Measurements from ENCODE around the gene PHOX2A.
"Not testable (repeated sequence)": the region's sequence is repeated elsewhere in the genome, so short reads cannot be mapped to it uniquely, and the experiment has no call there.

Gene PHOX2A

GRCh38 chr11:72222106-72222891 lies 21.7 kb downstream of the PHOX2A start:
- peak in 1 of 2 experiments; percentile 81 for DNase-seq (ENCODE audit: low read depth in 1 of 2, low spot score in 1 of 2)
- in situ Hi-C loops (cut with HindIII; ENCODE audit: low pct_unique_long_range_greater_than_20kb, low sequenced_read_pairs): no loop called here

GRCh38 chr11:72221386-72222075 lies 22.4 kb downstream of the PHOX2A start:
- TF ChIP-seq JUND (IDR thresholded peaks at IDR 0.05; ENCODE audit: low read depth): no peak
- DNase-seq (ENCODE audit: low read depth in 1 of 2, low spot score in 1 of 2): no peak
- in situ Hi-C loops (cut with HindIII; ENCODE audit: low pct_unique_long_range_greater_than_20kb, low sequenced_read_pairs): no loop called here

More at GRCh38 chr11:72222106-72222891, 21.7 kb downstream of the PHOX2A start:
- TF ChIP-seq JUND (IDR thresholded peaks at IDR 0.05; ENCODE audit: low read depth): no peak

GRCh38 chr11:72220696-72221363 lies 23.1 kb downstream of the PHOX2A start:
- no peak for DNase-seq (ENCODE audit: low read depth in 1 of 2, low spot score in 1 of 2)
- TF ChIP-seq JUND (IDR thresholded peaks at IDR 0.05; ENCODE audit: low read depth): no peak
- in situ Hi-C loops (cut with HindIII; ENCODE audit: low pct_unique_long_range_greater_than_20kb, low sequenced_read_pairs): no loop called here

DNA sequence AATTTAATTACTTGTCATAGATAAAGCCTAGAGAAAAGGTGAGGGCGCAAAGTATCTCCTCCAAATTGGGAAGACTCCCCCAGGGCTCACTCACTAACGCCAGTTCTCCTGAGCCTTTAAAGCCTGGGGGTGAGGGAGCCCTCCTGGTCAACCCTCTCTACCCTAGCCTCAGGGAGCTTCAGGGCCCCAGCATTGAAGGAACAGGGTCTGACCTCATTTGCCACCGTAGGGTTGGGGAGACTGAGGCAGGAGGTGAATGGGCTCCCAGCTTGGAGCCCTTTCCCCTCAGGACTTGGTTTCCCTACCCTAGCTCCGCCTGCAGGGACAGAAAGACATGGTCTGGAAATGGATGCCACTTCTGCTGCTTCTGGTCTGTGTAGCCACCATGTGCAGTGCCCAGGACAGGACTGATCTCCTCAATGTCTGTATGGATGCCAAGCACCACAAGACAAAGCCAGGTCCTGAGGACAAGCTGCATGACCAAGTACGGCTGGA lies 25.7 kb downstream of the PHOX2A start:
- in situ Hi-C loops (cut with HindIII; ENCODE audit: low pct_unique_long_range_greater_than_20kb, low sequenced_read_pairs): no loop called here
- TF ChIP-seq JUND (IDR thresholded peaks at IDR 0.05; ENCODE audit: low read depth): no peak

GRCh38 chr11:72217841-72218240 lies 26.1 kb downstream of the PHOX2A start:
- no peak for DNase-seq (ENCODE audit: low read depth in 1 of 2, low spot score in 1 of 2)
- no peak for TF ChIP-seq JUND (IDR thresholded peaks at IDR 0.05; ENCODE audit: low read depth)
- in situ Hi-C loops (cut with HindIII; ENCODE audit: low pct_unique_long_range_greater_than_20kb, low sequenced_read_pairs): no loop called here

More for the DNA sequence above, 25.7 kb downstream of the PHOX2A start:
- no peak for DNase-seq (ENCODE audit: low read depth in 1 of 2, low spot score in 1 of 2)

DNA sequence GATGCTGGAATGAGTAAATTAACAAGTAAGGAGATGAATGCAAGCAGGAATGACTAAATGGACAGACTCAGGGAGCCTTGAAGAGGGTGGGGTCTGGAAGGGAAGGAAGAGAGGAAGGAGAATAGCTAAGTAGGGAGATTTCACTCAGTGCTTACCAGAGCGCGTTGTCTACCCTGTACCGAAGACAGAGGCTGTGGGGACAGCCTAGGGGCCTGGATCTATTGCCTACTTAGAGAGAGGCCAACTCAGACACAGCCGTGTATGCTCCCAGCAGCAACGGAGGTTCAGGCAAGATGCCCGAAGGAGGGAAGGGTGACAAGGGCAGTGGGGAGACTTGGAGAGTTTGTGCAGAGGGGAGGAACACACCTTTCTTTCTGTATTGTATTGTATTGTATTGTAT lies 27.3 kb downstream of the PHOX2A start, which contains the start of gene FOLR2:
FOLR2 (plus strand) TSS at position 157 of the 400 bp plus-strand sequence. CDS start 1,791 bp downstream, outside the sequence.
- TF ChIP-seq JUND (IDR thresholded peaks at IDR 0.05; ENCODE audit: low read depth): no peak
- in situ Hi-C loops (cut with HindIII; ENCODE audit: low pct_unique_long_range_greater_than_20kb, low sequenced_read_pairs): no loop called here
- DNase-seq (ENCODE audit: low read depth in 1 of 2, low spot score in 1 of 2): no peak

DNA sequence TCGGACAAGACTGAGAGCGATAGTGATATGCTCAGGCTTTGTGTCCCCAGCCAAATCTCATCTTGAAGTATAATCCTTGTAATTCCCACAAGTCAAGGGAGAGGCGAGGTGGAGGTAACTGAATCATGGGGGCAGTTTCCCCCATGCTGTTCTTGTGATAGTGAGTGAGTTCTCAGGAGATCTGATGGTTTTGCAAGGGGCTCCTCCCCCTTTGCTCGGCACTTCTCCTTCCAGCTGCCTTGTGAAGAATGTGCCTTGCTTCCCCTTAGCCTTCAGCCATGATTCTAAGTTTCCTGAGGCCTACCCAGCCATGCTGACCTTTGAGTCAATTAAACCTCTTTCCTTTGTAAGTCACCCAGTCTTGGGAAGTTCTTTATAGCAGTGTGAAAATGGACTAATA lies 34.9 kb downstream of the PHOX2A start:
- TF ChIP-seq JUND (IDR thresholded peaks at IDR 0.05; ENCODE audit: low read depth): no peak
- in situ Hi-C loops (cut with HindIII; ENCODE audit: low pct_unique_long_range_greater_than_20kb, low sequenced_read_pairs): no loop called here
- DNase-seq (ENCODE audit: low read depth in 1 of 2, low spot score in 1 of 2): no peak

DNA sequence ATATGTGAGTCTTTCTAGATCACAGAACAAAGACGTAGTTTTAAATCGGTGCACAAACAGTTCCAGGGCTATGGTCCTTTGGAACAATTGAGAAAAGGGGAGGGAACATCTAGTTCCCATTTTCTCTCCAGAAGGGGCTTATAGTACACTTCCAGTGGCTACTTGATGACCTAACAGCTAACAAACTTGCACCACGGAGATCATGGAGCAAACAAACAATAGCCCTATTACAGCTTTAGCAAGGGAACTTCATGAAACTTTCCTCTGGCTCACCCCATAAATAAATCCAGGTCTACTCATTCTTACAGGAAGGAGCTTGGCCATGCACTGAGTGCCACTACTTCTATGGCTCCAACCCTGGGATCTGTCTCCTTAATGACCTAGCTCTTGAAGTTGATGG lies 35.7 kb downstream of the PHOX2A start:
- no peak for DNase-seq (ENCODE audit: low read depth in 1 of 2, low spot score in 1 of 2)
- in situ Hi-C loops (cut with HindIII; ENCODE audit: low pct_unique_long_range_greater_than_20kb, low sequenced_read_pairs): no loop called here
- TF ChIP-seq JUND (IDR thresholded peaks at IDR 0.05; ENCODE audit: low read depth): no peak

DNA sequence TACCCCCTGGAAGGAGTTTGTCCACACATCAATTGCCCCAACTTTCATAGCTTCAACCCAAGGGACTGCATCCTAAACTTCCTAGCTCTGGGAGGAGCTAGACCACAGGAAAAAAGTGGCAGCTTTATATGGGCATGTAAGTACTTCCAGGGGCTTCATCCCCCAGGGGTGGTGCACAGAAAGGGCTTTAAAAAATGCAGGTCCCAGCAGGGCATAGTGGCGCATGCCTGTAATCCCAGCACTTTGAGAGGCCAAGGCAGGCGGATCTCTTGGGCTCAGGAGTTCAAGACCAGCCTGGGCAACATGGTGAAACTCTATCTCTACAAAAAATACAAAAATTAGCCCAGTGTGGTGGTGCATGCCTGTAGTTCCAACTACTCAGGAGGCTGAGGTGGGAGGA lies 37.2 kb downstream of the PHOX2A start:
- in situ Hi-C loops (cut with HindIII; ENCODE audit: low pct_unique_long_range_greater_than_20kb, low sequenced_read_pairs); DNase-seq (ENCODE audit: low read depth in 1 of 2, low spot score in 1 of 2): not testable (repeated sequence)

GRCh38 chr11:72204886-72205285 lies 39.1 kb downstream of the PHOX2A start:
- no peak for TF ChIP-seq JUND (IDR thresholded peaks at IDR 0.05; ENCODE audit: low read depth)
- DNase-seq (ENCODE audit: low read depth in 1 of 2, low spot score in 1 of 2): no peak
- in situ Hi-C loops (cut with HindIII; ENCODE audit: low pct_unique_long_range_greater_than_20kb, low sequenced_read_pairs): no loop called here

DNA sequence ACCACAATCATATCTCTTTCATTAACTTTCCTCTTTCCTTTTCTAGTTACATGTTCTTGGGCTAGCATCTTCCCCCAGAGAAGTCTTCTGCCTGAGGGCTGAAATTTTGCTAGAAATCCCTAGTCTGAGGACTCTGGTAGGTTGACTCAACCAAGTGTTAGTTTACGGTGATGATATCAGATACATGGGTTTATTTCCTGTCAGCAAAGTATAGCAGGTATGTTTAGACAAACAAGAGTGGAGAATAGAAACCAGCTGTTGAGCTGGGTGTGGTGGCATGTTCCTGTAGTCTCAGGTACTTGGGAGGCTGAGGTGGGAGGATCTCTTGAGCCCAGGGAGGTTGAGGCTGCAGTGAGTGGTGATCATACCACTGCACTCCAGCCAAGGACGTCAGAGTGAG lies 40.8 kb downstream of the PHOX2A start:
- in situ Hi-C loops (cut with HindIII; ENCODE audit: low pct_unique_long_range_greater_than_20kb, low sequenced_read_pairs): no loop called here
- DNase-seq (ENCODE audit: low read depth in 1 of 2, low spot score in 1 of 2): peak in 1 of 2 experiments; percentile 27
- no peak for TF ChIP-seq JUND (IDR thresholded peaks at IDR 0.05; ENCODE audit: low read depth)

DNA sequence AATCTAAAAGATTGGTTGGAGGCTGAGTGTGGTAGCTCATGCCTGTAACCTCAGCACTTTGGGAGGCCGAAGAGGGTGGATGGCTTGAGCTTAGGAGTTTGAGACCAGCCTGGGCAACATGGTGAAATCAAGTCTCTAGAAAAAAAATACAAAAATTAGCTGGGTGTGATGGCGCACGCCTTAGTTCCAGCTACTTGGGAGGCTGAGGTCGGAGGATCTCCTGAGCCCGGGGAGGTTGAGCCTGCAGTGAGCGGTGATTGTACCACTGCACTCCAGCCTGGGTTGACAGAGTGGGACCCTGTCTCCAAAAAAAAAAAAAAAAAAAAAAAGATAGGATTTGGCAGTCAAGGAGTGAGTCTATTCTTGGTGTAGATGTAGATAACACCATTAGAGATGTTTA lies 41.4 kb downstream of the PHOX2A start:
- DNase-seq (ENCODE audit: low read depth in 1 of 2, low spot score in 1 of 2): no peak
- in situ Hi-C loops (cut with HindIII; ENCODE audit: low pct_unique_long_range_greater_than_20kb, low sequenced_read_pairs): no loop called here
- TF ChIP-seq JUND (IDR thresholded peaks at IDR 0.05; ENCODE audit: low read depth): no peak

- DNase-seq (ENCODE audit: low read depth in 1 of 2, low spot score in 1 of 2); in situ Hi-C loops (cut with HindIII; ENCODE audit: low pct_unique_long_range_greater_than_20kb, low sequenced_read_pairs): not testable (repeated sequence)
These were observed 42.5 kb downstream of the PHOX2A start for GRCh38 chr11:72201445-72201844.

All from T47D (cell line).